GM12878 (cell line): ENCODE results near the gene RIMBP2. TPM values are rescaled to one million over a fixed set of nuclear protein-coding genes. Genes with fewer than 3 reads are reported as not detected.

ENCODE experiments used
- ATAC-seq: fragments of 200-7000 bp; cut with Tn5 transposase; 3 replicates; pipeline ENCODE4 v1.9.1; 2020; ENCODE audit warnings: mild to moderate bottlenecking, moderate library complexity
- BruUV-seq: library from RNA; stranded (reverse); fragments of 400-500 nt; replicated peaks from 2 replicates; lab custom pipeline; 2021; lab: Mats Ljungman, UMichigan
- CTCF ChIA-PET: fragments of 300-600 bp; sonication (Branson Sonifier 250); formaldehyde crosslinking; extraction: SDS; loops from one replicate; lab custom pipeline; 2021; ENCODE audit warnings: inconsistent platforms; lab: Yijun Ruan, JAX
- POLR2A ChIA-PET: fragments of 350-600 bp; formaldehyde crosslinking; extraction: SDS; loops from one replicate; lab custom pipeline; 2021; ENCODE audit warnings: inconsistent platforms; lab: Charles Lee
- RAD21 ChIA-PET: fragments of 300-600 bp; sonication (Branson Sonifier 250); formaldehyde crosslinking; loops from one replicate; lab custom pipeline; 2023; ENCODE audit warnings: antibody characterized with exemption; ENCODE audit not compliant: unreplicated experiment; lab: Charles Lee
- SMC1A ChIA-PET: fragments of 300-600 bp; sonication (Branson Sonifier 250); formaldehyde crosslinking; loops from one replicate; lab custom pipeline; 2023; ENCODE audit not compliant: unreplicated experiment, uncharacterized antibody; lab: Charles Lee
- DNase-seq: peaks from one replicate; pipeline ENCODE4 v3.0.0-alpha.2; 2011; ENCODE audit warnings: low read depth, low spot score
- FAIRE-seq: peaks from 3 replicates; lab custom pipeline; 2011; peaks lifted over from hg19 to GRCh38; lab: Jason Lieb, UNC
- H2AFZ ChIP-seq: 2 replicates; pipeline ENCODE4 v1.6.0; 2011; ENCODE audit warnings: low read depth, low read length, control low read depth; ENCODE audit not compliant: control insufficient read depth
- H3K27ac ChIP-seq: 2 replicates; pipeline ENCODE4 v1.5.1; 2011; ENCODE audit warnings: control low read depth; ENCODE audit not compliant: control insufficient read depth, insufficient read depth
- H3K27me3 ChIP-seq, 2 experiments: replicated peaks in 1 of 2; 2 replicates each; pipeline versions ENCODE4 v1.6.0 to v1.6.1; 2011; ENCODE audit warnings: low read length in 1 of 2; ENCODE audit not compliant: control insufficient read depth in 2 of 2, insufficient read depth in 2 of 2
- H3K36me3 ChIP-seq, 2 experiments: 2 replicates each; pipeline ENCODE4 v1.5.1; 2011; ENCODE audit warnings: low read length in 1 of 2; ENCODE audit not compliant: control insufficient read depth in 2 of 2, insufficient read depth in 2 of 2
- H3K4me1 ChIP-seq: 2 replicates; pipeline ENCODE4 v1.6.1; 2011; ENCODE audit warnings: mild to moderate bottlenecking, low read length, moderate library complexity, mixed read lengths; ENCODE audit not compliant: control insufficient read depth, insufficient read depth
- H3K4me2 ChIP-seq: 2 replicates; pipeline ENCODE4 v1.6.0; 2011; ENCODE audit warnings: control low read depth; ENCODE audit not compliant: control insufficient read depth, insufficient read depth
- H3K4me3 ChIP-seq: fragments of 200-600 bp; sonication (generic); 2 replicates; pipeline ENCODE4 v1.5.1; 2016
- H3K79me2 ChIP-seq: 2 replicates; pipeline ENCODE4 v1.6.0; 2011; ENCODE audit warnings: low read length; ENCODE audit not compliant: control insufficient read depth, insufficient read depth
- H3K9ac ChIP-seq: 2 replicates; pipeline ENCODE4 v1.8.0; 2011; ENCODE audit warnings: low read length, control low read depth, mixed read lengths; ENCODE audit not compliant: control insufficient read depth, insufficient read depth
- H3K9me3 ChIP-seq: replicated peaks from 3 replicates; pipeline ENCODE4 v1.5.1; 2011; ENCODE audit warnings: mild to moderate bottlenecking, low read length; ENCODE audit not compliant: control insufficient read depth, insufficient read depth
- H4K20me1 ChIP-seq: 2 replicates; pipeline ENCODE4 v1.6.0; 2011; ENCODE audit not compliant: control insufficient read depth, insufficient read depth
- SMARCA5 ChIP-seq: fragments of 450-650 bp; IDR thresholded peaks from 2 replicates; pipeline ENCODE4 v1.6.1; 2017; ENCODE audit warnings: mild to moderate bottlenecking
- ZSCAN29 ChIP-seq: fragments of 450-650 bp; IDR thresholded peaks from 2 replicates; pipeline ENCODE4 v1.6.1; 2017; ENCODE audit warnings: mild to moderate bottlenecking, moderate library complexity
- WGBS: methylation state at CpG from one replicate; pipeline ENCODE4 v1.1.6; 2016; ENCODE audit warnings: low lambda C conversion rate; ENCODE audit not compliant: insufficient replicate concordance, insufficient coverage; ENCODE audit errors: missing lambda C conversion rate; 5-methylcytosine and 5-hydroxymethylcytosine counted together
- in situ Hi-C: fragments of 300-500 bp; cut with MboI; formaldehyde crosslinking; loops from 9 replicates; pipeline ENCODE4 v1.14.3; 2018; ENCODE audit warnings: mixed read lengths
- intact Hi-C: fragments of 100-400 bp; cut with micrococcal nuclease; formaldehyde crosslinking; loops from one replicate; pipeline ENCODE4 v1.14.2; 2022; ENCODE audit not compliant: unreplicated experiment
- polyA plus RNA-seq, 11 experiments: library from polyadenylated mRNA; depleted of rRNA in 4 of 11; unstranded in 6 of 11; stranded (reverse) in 5 of 11; fragments of >200 nt; fragmentation: Nextera tagmentation in 4 of 11; fragmentation: Illumina TruSeq in 1 of 11; extraction: Ambion mirVana in 4 of 11; extraction: Trizol in 1 of 11; gene quantifications; 1 replicate in 1 of 11; 2 replicates in 10 of 11; pipeline versions ENCODE4 v1.2.1 to v1.2.3, GENCODE V29; 2011 to 2016; ENCODE audit warnings: inconsistent platforms in 2 of 11, missing spikeins in 2 of 11, low read depth in 1 of 11
- total RNA-seq, 4 experiments: library from RNA; depleted of rRNA in 3 of 4; stranded (reverse); fragments of >200 nt in 3 of 4; fragmentation: Illumina TruSeq in 1 of 4; extraction: Trizol in 1 of 4; gene quantifications; 2 replicates each; pipeline versions ENCODE4 v1.2.1 to v1.2.3, GENCODE V29; 2013 to 2021

The RIMBP2 gene
- total and polyA plus RNA-seq, 10 of the 15 experiments (the other 5 are each of a cell fraction or from before 2014, with no cell fraction given): 0.04 to 2.9 (median 0.07) TPM; not detected in 1

GRCh38 chr12:130687190-130687589 is 28.9 kb downstream of the RIMBP2 start:
- Histone ChIP-seq H3K4me1 (no peaks in the 10 kb centered on the region), H3K9ac (no peak overlapping the region), H4K20me1 (no peaks in the 10 kb centered on the region; the same call in 1 of the 2 replicates), H3K27ac (no peak overlapping the region), H2AFZ (no peak overlapping the region), H3K9me3 (no peaks in the 10 kb centered on the region), H3K27me3 (no peaks in the 10 kb centered on the region), H3K36me3 (no peaks in the 10 kb centered on the region), H3K4me2 (no peak overlapping the region), H3K79me2 (no peaks in the 10 kb centered on the region), H3K4me3 (no peak overlapping the region)
- intact Hi-C loops: no loop called here
- FAIRE-seq (no peak), ATAC-seq (no peak), DNase-seq (no peak)
- no peak for TF ChIP-seq ZSCAN29
- 33% methylated on average over 10 of the region's 10 CpGs for WGBS
- POLR2A ChIA-PET: no interaction called here
- no TSS peak for BruUV-seq
- in situ Hi-C loops: no loop called here
- SMC1A ChIA-PET: no interaction called here
- CTCF ChIA-PET: no interaction called here
- RAD21 ChIA-PET: no interaction called here

- DNase-seq: no peak
- H3K9ac ChIP-seq: no peak overlapping the region
- WGBS: 62% methylated on average over 32 of the region's 32 CpGs
- RAD21 ChIA-PET: no interaction called here
- H3K9me3 ChIP-seq: no peaks in the 10 kb centered on the region
- ATAC-seq: no peak
- H3K4me1 ChIP-seq: no peaks in the 10 kb centered on the region
- H2AFZ ChIP-seq: no peak overlapping the region
- intact Hi-C loops (no loop called here), in situ Hi-C loops (no loop called here)
- POLR2A ChIA-PET: no interaction called here
- H3K27me3 ChIP-seq: no peaks in the 10 kb centered on the region
- CTCF ChIA-PET: no interaction called here
- SMC1A ChIA-PET: no interaction called here
- BruUV-seq: no TSS peak
- no peak overlapping the region for H3K4me2 ChIP-seq
- no peak overlapping the region for H3K27ac ChIP-seq
- no peak overlapping the region for H3K4me3 ChIP-seq
- no peak for FAIRE-seq
- no peak for TF ChIP-seq SMARCA5
- no peaks in the 10 kb centered on the region for H3K79me2 ChIP-seq
- no peaks in the 10 kb centered on the region; the same call in 1 of the 2 replicates for H4K20me1 ChIP-seq
- H3K36me3 ChIP-seq: no peaks in the 10 kb centered on the region
Measured at GRCh38 chr12:130686511-130686991, 29.5 kb downstream of the RIMBP2 start.
